Measurements from ENCODE around the gene TMEM114.

The TMEM114 gene

DNA sequence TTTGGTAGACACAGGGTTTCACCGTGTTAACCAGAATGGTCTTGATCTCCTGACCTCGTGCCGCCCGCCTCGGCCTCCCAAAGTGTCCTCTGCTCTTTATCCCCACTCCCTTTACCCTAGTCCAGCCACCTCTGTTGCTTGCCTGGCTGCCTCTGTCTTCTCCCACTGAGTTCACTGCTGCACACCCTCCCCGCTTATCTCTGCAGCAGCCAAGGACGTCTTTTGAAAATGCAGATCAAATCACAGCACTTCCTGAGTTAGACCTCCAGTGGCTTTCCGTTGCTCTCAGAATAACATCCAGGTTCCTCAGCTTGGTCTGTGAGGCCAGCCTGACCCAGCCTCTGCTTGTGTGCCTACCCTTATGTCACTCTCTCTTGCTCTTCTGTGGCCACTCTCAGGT lies 36.6 kb upstream of the TMEM114 start:
- TF ChIP-seq, protein P1, sequence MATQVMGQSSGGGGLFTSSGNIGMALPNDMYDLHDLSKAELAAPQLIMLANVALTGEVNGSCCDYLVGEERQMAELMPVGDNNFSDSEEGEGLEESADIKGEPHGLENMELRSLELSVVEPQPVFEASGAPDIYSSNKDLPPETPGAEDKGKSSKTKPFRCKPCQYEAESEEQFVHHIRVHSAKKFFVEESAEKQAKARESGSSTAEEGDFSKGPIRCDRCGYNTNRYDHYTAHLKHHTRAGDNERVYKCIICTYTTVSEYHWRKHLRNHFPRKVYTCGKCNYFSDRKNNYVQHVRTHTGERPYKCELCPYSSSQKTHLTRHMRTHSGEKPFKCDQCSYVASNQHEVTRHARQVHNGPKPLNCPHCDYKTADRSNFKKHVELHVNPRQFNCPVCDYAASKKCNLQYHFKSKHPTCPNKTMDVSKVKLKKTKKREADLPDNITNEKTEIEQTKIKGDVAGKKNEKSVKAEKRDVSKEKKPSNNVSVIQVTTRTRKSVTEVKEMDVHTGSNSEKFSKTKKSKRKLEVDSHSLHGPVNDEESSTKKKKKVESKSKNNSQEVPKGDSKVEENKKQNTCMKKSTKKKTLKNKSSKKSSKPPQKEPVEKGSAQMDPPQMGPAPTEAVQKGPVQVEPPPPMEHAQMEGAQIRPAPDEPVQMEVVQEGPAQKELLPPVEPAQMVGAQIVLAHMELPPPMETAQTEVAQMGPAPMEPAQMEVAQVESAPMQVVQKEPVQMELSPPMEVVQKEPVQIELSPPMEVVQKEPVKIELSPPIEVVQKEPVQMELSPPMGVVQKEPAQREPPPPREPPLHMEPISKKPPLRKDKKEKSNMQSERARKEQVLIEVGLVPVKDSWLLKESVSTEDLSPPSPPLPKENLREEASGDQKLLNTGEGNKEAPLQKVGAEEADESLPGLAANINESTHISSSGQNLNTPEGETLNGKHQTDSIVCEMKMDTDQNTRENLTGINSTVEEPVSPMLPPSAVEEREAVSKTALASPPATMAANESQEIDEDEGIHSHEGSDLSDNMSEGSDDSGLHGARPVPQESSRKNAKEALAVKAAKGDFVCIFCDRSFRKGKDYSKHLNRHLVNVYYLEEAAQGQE (IDR thresholded peaks at IDR 0.05; ENCODE audit: insufficient replicate concordance, low read depth): no peak
- TF ChIP-seq SPI1 (IDR thresholded peaks at IDR 0.05; ENCODE audit: borderline replicate concordance, low read depth): no peak
- TF ChIP-seq GABPA (IDR thresholded peaks at IDR 0.05; ENCODE audit: low read depth): no peak
- no peak for TF ChIP-seq POLR2AphosphoS5 (IDR thresholded peaks at IDR 0.05; ENCODE audit: low read depth)
- TF ChIP-seq CTCF (IDR thresholded peaks at IDR 0.05; ENCODE audit: insufficient read depth, low read length): no peak

DNA sequence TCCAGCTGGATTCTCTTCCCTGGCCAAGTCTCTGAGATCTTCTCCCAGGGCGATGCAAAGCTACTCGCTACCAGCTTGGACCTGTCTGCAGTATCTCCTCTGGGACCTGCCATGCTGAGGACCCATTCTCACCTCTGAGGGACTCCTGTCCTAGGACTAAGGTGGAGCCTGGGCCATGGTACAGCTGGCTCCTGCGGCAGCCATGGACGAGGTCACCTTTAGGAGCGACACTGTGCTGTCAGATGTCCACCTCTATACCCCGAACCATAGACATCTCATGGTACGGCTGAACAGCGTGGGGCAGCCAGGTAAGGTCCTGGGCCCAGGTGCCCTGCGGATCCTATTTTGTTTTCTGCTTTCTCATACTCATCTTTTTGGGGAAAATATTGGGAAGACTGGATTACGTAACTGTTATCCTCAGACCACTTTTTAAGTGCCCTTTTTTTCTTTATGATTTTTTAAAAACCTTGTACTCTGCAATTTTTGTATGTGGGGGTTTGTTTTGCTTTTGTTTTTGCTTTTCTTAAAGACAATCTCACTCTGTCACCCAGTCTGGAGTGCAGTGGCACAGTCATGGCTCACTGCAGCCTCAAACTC lies 35.3 kb upstream of the TMEM114 start:
- no peak overlapping the region for H3K27ac ChIP-seq (replicated peaks)
- H3K27me3 ChIP-seq (ENCODE audit: insufficient read depth, poor library complexity, severe bottlenecking): no peaks in the 10 kb centered on the region
- DNase-seq (ENCODE audit: low read depth in 1 of 2, low spot score in 1 of 2): no peak
- no peak overlapping the region for H3K4me3 ChIP-seq (replicated peaks; ENCODE audit: insufficient read depth, low read length)
- no peak for TF ChIP-seq POLR2AphosphoS5 (IDR thresholded peaks at IDR 0.05; ENCODE audit: low read depth)
- TF ChIP-seq, protein P1 (IDR thresholded peaks at IDR 0.05; ENCODE audit: insufficient replicate concordance, low read depth): no peak

More for the DNA sequence above, 36.6 kb upstream of the TMEM114 start:
- DNase-seq (ENCODE audit: low read depth in 1 of 2, low spot score in 1 of 2): no peak
- Histone ChIP-seq H3K27me3 (ENCODE audit: insufficient read depth, poor library complexity, severe bottlenecking) (no peaks in the 10 kb centered on the region), H3K27ac (replicated peaks) (no peak overlapping the region), H3K4me3 (replicated peaks; ENCODE audit: insufficient read depth, low read length) (no peak overlapping the region)

GRCh38 chr16:8623634-8624033 lies 33.3 kb upstream of the TMEM114 start:
- Histone ChIP-seq H3K27ac (replicated peaks) (no peak overlapping the region), H3K27me3 (ENCODE audit: insufficient read depth, poor library complexity, severe bottlenecking) (peaks cover 3% of the 10 kb centered on the region), H3K4me3 (replicated peaks; ENCODE audit: insufficient read depth, low read length) (no peak overlapping the region)
- DNase-seq (ENCODE audit: low read depth in 1 of 2, low spot score in 1 of 2): no peak
- no peak for TF ChIP-seq GABPA (IDR thresholded peaks at IDR 0.05; ENCODE audit: low read depth)
- TF ChIP-seq POLR2AphosphoS5 (IDR thresholded peaks at IDR 0.05; ENCODE audit: low read depth): no peak
- TF ChIP-seq SPI1 (IDR thresholded peaks at IDR 0.05; ENCODE audit: borderline replicate concordance, low read depth): no peak
- TF ChIP-seq CTCF (IDR thresholded peaks at IDR 0.05; ENCODE audit: insufficient read depth, low read length): no peak
- TF ChIP-seq, protein P1 (IDR thresholded peaks at IDR 0.05; ENCODE audit: insufficient replicate concordance, low read depth): no peak
